BLaER1 (cell line): ENCODE data around the gene ENGASE.

Source experiments
- H3K27ac ChIP-seq: shearing (Covaris generic); formaldehyde crosslinking; 2 replicates; pipeline ENCODE4 v1.8.1; 2022
- H3K27me3 ChIP-seq: shearing (Covaris generic); formaldehyde crosslinking; 2 replicates; pipeline ENCODE4 v1.8.1; 2022
- H3K36me3 ChIP-seq: shearing (Covaris generic); formaldehyde crosslinking; 2 replicates; pipeline ENCODE4 v1.8.1; 2022
- H3K4me1 ChIP-seq: shearing (Covaris generic); formaldehyde crosslinking; 2 replicates; pipeline ENCODE4 v1.8.1; 2022
- H3K4me2 ChIP-seq: shearing (Covaris generic); formaldehyde crosslinking; 2 replicates; pipeline ENCODE4 v1.8.1; 2022
- H3K4me3 ChIP-seq: shearing (Covaris generic); formaldehyde crosslinking; 2 replicates; pipeline ENCODE4 v1.8.1; 2022
- H3K9ac ChIP-seq: shearing (Covaris generic); formaldehyde crosslinking; 2 replicates; pipeline ENCODE4 v1.8.1; 2022
- H3K9me3 ChIP-seq: shearing (Covaris generic); formaldehyde crosslinking; 2 replicates; pipeline ENCODE4 v1.8.1; 2022
- H4K20me1 ChIP-seq: shearing (Covaris generic); formaldehyde crosslinking; 2 replicates; pipeline ENCODE4 v1.8.1; 2022
- Cebpa-rat ChIP-seq: shearing (Covaris generic); IDR thresholded peaks from 2 replicates; pipeline ENCODE4 v1.8.1; 2022

ENGASE gene

GRCh38 chr17:79113699-79114457 lies 39.3 kb downstream of the ENGASE start:
- peak overlapping the region; percentile 88; the same call in 1 of the 2 replicates for H3K4me2 ChIP-seq
- H4K20me1 ChIP-seq: no peaks in the 10 kb centered on the region
- no peak overlapping the region for H3K27ac ChIP-seq
- H3K36me3 ChIP-seq: no peaks in the 10 kb centered on the region
- peaks cover 57% of the 10 kb centered on the region for H3K4me1 ChIP-seq
- H3K9ac ChIP-seq: no peak overlapping the region
- no peak for TF ChIP-seq Cebpa-rat
- H3K4me3 ChIP-seq: no peak overlapping the region
- H3K27me3 ChIP-seq: peaks cover 10% of the 10 kb centered on the region; the same call in 1 of the 2 replicates
- no peaks in the 10 kb centered on the region for H3K9me3 ChIP-seq

GRCh38 chr17:79114458-79115301 lies 40.1 kb downstream of the ENGASE start:
- H3K4me2 ChIP-seq: peak overlapping the region; percentile 88; the same call in 1 of the 2 replicates
- no peaks in the 10 kb centered on the region for H3K36me3 ChIP-seq
- H3K9ac ChIP-seq: no peak overlapping the region
- peaks cover 10% of the 10 kb centered on the region; the same call in 1 of the 2 replicates for H3K27me3 ChIP-seq
- H3K9me3 ChIP-seq: no peaks in the 10 kb centered on the region
- H3K4me3 ChIP-seq: no peak overlapping the region
- no peak for TF ChIP-seq Cebpa-rat
- no peaks in the 10 kb centered on the region for H4K20me1 ChIP-seq
- H3K4me1 ChIP-seq: peaks cover 49% of the 10 kb centered on the region
- H3K27ac ChIP-seq: no peak overlapping the region

GRCh38 chr17:79115487-79115886 lies 40.9 kb downstream of the ENGASE start:
- Histone ChIP-seq H3K4me3 (no peak overlapping the region), H3K27me3 (peaks cover 5% of the 10 kb centered on the region; the same call in 1 of the 2 replicates), H3K4me1 (peaks cover 41% of the 10 kb centered on the region), H4K20me1 (no peaks in the 10 kb centered on the region), H3K36me3 (no peaks in the 10 kb centered on the region), H3K4me2 (no peak overlapping the region), H3K9ac (no peak overlapping the region), H3K9me3 (no peaks in the 10 kb centered on the region), H3K27ac (no peak overlapping the region)
- TF ChIP-seq Cebpa-rat: no peak

GRCh38 chr17:79116575-79117368 lies 42.1 kb downstream of the ENGASE start:
- Histone ChIP-seq H3K9ac (no peak overlapping the region), H4K20me1 (no peaks in the 10 kb centered on the region), H3K27me3 (no peaks in the 10 kb centered on the region), H3K4me3 (no peak overlapping the region), H3K9me3 (no peaks in the 10 kb centered on the region), H3K27ac (no peak overlapping the region), H3K4me1 (peaks cover 31% of the 10 kb centered on the region), H3K4me2 (no peak overlapping the region), H3K36me3 (no peaks in the 10 kb centered on the region)
- no peak for TF ChIP-seq Cebpa-rat

- no peaks in the 10 kb centered on the region for H4K20me1 ChIP-seq
- no peaks in the 10 kb centered on the region for H3K36me3 ChIP-seq
- TF ChIP-seq Cebpa-rat: no peak
Observed at GRCh38 chr17:79117905-79118487, 43.4 kb downstream of the ENGASE start.

GRCh38 chr17:79118924-79119323 lies 44.3 kb downstream of the ENGASE start:
- no peak overlapping the region for H3K9ac ChIP-seq
- no peaks in the 10 kb centered on the region for H3K36me3 ChIP-seq
- H3K9me3 ChIP-seq: no peaks in the 10 kb centered on the region
- peaks cover 15% of the 10 kb centered on the region for H3K4me1 ChIP-seq
- H3K27me3 ChIP-seq: no peaks in the 10 kb centered on the region
- H3K4me3 ChIP-seq: no peak overlapping the region
- no peak overlapping the region for H3K27ac ChIP-seq
- no peaks in the 10 kb centered on the region for H4K20me1 ChIP-seq
- TF ChIP-seq Cebpa-rat: no peak
- H3K4me2 ChIP-seq: no peak overlapping the region

More at GRCh38 chr17:79117905-79118487, 43.4 kb downstream of the ENGASE start:
- no peaks in the 10 kb centered on the region for H3K9me3 ChIP-seq
- H3K9ac ChIP-seq: no peak overlapping the region
- no peak overlapping the region for H3K4me3 ChIP-seq
- no peak overlapping the region for H3K27ac ChIP-seq
- H3K4me1 ChIP-seq: peaks cover 24% of the 10 kb centered on the region
- no peaks in the 10 kb centered on the region for H3K27me3 ChIP-seq
- no peak overlapping the region for H3K4me2 ChIP-seq

GRCh38 chr17:79120259-79120658 lies 45.6 kb downstream of the ENGASE start:
- Histone ChIP-seq H3K27me3 (no peaks in the 10 kb centered on the region), H3K9me3 (no peaks in the 10 kb centered on the region), H3K36me3 (no peaks in the 10 kb centered on the region), H3K27ac (no peak overlapping the region), H3K4me1 (peaks cover 8% of the 10 kb centered on the region; the same call in 1 of the 2 replicates), H3K4me2 (no peak overlapping the region), H3K9ac (no peak overlapping the region), H3K4me3 (no peak overlapping the region), H4K20me1 (no peaks in the 10 kb centered on the region)
- TF ChIP-seq Cebpa-rat: no peak

GRCh38 chr17:79123988-79124387 lies 49.4 kb downstream of the ENGASE start:
- H3K27me3 ChIP-seq: peaks cover 24% of the 10 kb centered on the region
- no peaks in the 10 kb centered on the region for H3K36me3 ChIP-seq
- no peak overlapping the region for H3K9ac ChIP-seq
- no peak overlapping the region for H3K4me3 ChIP-seq
- H3K27ac ChIP-seq: no peak overlapping the region
- peaks cover 26% of the 10 kb centered on the region for H3K4me1 ChIP-seq
- H4K20me1 ChIP-seq: no peaks in the 10 kb centered on the region
- no peak for TF ChIP-seq Cebpa-rat
- H3K4me2 ChIP-seq: no peak overlapping the region
- no peaks in the 10 kb centered on the region for H3K9me3 ChIP-seq

- Histone ChIP-seq H3K27me3 (peaks cover 30% of the 10 kb centered on the region), H3K4me2 (no peak overlapping the region), H3K4me1 (peaks cover 32% of the 10 kb centered on the region), H3K4me3 (no peak overlapping the region), H3K27ac (no peak overlapping the region), H3K9ac (no peak overlapping the region), H4K20me1 (no peaks in the 10 kb centered on the region), H3K36me3 (no peaks in the 10 kb centered on the region), H3K9me3 (no peaks in the 10 kb centered on the region)
- no peak for TF ChIP-seq Cebpa-rat
Observed at GRCh38 chr17:79124513-79125209, 50.0 kb downstream of the ENGASE start.
